ENCODE measurements around the gene ACY1.

DNA sequence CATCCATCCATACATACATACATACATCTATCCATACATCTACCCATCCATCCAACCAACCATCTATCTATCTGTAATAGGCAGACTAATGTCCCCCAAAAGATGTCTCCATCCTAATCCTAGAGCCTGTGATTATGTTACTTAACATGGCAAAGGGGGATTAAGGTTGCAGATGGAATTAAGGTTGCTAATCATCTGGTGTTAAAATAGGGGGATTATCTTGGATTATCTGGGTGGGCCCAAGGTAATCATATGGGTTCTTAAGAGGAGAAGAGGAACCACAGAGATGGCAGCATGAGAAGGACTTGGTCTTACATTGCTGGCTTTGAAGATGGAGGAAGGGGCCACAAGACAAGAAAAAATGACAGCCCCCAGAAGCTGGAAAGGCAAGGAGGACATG lies 27.1 kb downstream of the ACY1 start:
- TF ChIP-seq NFE2L2 (IDR thresholded peaks at IDR 0.05; ENCODE audit: low read length) (no peak), ZNF3 (CRISPR knock-in tag; IDR thresholded peaks at IDR 0.05) (no peak), TEAD3 (CRISPR knock-in tag; optimal IDR thresholded peaks at IDR 0.05; ENCODE audit: borderline replicate concordance) (no peak), MED8 (CRISPR knock-in tag; IDR thresholded peaks at IDR 0.05; ENCODE audit: insufficient replicate concordance) (no peak)
- TF ChIP-seq, protein P1, sequence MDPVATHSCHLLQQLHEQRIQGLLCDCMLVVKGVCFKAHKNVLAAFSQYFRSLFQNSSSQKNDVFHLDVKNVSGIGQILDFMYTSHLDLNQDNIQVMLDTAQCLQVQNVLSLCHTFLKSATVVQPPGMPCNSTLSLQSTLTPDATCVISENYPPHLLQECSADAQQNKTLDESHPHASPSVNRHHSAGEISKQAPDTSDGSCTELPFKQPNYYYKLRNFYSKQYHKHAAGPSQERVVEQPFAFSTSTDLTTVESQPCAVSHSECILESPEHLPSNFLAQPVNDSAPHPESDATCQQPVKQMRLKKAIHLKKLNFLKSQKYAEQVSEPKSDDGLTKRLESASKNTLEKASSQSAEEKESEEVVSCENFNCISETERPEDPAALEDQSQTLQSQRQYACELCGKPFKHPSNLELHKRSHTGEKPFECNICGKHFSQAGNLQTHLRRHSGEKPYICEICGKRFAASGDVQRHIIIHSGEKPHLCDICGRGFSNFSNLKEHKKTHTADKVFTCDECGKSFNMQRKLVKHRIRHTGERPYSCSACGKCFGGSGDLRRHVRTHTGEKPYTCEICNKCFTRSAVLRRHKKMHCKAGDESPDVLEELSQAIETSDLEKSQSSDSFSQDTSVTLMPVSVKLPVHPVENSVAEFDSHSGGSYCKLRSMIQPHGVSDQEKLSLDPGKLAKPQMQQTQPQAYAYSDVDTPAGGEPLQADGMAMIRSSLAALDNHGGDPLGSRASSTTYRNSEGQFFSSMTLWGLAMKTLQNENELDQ (CRISPR knock-in tag; IDR thresholded peaks at IDR 0.05; ENCODE audit: borderline replicate concordance), result no peak
- TF ChIP-seq, protein P2, sequence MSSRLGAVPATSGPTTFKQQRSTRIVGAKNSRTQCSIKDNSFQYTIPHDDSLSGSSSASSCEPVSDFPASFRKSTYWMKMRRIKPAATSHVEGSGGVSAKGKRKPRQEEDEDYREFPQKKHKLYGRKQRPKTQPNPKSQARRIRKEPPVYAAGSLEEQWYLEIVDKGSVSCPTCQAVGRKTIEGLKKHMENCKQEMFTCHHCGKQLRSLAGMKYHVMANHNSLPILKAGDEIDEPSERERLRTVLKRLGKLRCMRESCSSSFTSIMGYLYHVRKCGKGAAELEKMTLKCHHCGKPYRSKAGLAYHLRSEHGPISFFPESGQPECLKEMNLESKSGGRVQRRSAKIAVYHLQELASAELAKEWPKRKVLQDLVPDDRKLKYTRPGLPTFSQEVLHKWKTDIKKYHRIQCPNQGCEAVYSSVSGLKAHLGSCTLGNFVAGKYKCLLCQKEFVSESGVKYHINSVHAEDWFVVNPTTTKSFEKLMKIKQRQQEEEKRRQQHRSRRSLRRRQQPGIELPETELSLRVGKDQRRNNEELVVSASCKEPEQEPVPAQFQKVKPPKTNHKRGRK (CRISPR knock-in tag; IDR thresholded peaks at IDR 0.05), result no peak

All from HepG2 (cell line).